Activated gamma-delta T cell treated with anti-CD3 and anti-CD28 coated beads, Interleukin-2, amount 50 U/mL, for 16 hours (primary cell): ENCODE results near the gene COX6B2.

Experiments
- DNase-seq: peaks from one replicate; pipeline ENCODE4 v3.0.0-alpha.2; 2020; ENCODE audit warnings: low read depth

Gene COX6B2

DNA sequence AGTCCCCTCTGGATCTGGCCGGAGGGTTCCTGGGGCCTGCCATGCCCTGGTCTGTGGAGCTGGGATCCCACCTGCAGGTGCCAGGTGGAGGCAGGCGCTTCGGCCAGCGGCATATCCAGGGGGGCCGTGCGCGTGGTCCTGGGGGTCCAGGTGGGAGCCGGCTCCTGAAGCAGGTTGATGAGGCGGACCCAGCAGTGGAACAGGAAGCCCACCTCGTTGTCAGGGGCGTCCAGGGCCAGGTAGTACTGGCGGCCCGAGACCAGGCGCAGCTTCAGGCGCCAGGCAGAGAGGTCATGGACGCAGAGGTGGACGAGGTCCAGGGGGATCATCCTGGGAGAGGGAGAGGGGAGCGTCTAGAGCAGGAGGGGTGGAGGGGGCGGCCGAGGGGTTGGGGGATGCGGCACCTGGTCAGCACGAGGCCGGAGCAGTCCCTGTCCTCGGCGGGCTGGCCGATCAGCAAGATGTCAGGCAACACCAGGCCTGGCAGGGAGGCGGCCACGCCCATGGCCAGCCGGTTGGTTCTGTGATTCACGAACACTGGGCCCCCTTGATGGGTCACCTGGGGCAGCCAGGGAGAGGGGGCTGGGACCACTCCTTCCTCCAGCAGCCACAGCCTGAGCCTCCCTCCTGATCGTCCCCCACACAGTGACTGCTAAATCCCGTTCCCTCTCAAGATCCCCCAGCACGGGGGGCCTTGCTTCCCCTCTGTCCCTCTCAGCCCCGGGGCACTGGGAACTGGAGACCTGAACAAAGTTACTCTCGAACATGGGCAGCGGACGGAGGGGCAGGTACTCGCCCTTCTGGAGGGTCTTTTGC, 7.9 kb upstream of the COX6B2 start:
- DNase-seq, result no peak

GRCh38 chr19:55360902-55361301, 6.4 kb upstream of the COX6B2 start:
- no peak for DNase-seq

GRCh38 chr19:55358943-55359908, 4.7 kb upstream of the COX6B2 start:
- no peak for DNase-seq

DNA sequence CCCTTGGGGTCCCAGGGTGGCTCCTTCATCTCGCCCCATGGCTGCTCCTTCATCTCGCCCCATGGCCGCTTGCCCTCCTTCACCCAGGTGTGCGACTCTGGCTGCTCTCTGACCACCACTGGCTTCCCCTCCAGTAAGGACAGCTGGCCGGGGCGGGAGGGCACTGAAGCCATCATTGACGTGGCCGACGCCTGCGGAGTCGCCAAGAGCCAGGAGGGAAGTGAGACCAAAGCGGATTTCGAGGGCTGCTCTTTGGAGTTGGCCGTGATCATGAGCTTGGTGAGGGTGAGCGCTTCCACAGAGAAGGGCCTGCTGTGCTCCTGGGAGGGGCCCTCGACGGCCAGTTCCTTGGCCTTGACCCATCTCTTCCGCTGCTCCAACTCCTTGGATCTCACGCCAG, 4.0 kb upstream of the COX6B2 start:
- DNase-seq, result no peak

DNA sequence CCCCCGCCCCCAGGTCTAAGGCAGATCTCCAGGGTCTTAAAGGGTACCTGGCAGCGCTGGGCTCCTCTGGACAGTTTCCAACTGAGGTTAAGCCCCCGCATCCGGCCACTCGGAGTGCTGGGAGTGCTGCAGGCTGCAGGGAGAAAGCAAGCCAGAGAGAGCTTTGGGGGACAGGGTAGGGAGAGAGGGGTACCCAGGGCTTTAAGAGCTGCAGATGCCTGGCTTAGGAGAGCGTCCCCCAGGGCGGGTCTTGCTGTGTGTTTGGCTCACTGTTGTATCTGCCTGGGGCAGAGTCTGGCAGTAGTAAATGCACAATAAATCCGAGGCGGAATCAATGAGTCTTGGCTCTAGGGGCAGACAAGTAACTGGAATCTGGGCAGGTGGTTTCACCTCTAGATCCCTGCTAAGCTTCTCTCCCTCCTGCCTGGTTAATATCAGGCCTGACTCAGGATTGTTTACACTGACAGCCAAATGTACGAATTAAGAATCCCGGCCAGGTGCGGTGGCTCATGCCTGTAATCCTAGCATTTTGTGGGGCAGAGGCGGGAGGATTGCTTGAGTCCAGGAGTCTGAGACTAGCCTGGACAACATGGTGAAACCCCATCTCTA, 798 bp upstream of the COX6B2 start:
- DNase-seq, result no peak

DNA sequence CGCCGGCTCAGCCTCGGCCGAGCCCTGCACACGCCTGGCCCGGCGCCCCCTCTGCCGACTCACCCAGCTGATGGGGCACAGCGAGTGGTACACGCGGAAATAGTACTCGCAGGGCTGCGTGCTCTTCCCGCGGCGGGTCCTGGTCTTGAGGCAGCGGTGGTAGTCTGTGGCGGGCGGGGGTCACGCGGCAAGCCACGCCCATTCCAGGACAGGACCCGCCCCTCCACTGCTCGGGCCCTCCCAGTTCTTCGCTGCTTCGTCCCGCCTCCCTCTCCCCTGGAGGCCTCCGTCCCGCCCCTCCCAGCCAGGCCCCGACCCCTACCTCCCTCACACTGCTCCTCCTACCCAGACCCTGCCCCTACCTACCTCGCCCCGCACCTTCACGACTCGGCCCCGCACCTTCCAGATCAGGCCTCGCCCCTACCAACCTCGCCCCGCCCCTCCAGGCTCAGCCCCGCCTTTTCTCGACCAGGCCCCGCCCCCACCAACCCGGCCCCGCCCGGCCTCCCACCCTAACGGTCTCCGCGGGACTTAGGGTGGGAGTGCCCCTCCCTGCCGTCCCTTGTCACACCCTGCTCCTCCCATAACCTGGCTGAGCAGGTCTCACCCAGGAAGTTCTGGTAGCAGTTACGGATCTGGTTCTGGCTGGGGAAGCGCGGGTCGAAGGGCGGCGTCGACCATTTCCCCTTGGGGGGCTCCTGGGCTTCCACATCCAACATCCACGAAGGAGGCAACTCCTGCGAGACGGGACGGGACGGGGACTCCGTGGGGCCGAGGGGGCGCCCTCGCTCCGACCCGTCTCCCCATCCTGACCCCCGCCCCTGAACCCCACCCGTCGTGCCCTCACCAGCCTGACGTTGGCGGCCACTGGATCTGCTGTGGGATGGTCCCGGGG, 469 bp downstream of the COX6B2 start:
- peak; percentile 31 for DNase-seq

DNA sequence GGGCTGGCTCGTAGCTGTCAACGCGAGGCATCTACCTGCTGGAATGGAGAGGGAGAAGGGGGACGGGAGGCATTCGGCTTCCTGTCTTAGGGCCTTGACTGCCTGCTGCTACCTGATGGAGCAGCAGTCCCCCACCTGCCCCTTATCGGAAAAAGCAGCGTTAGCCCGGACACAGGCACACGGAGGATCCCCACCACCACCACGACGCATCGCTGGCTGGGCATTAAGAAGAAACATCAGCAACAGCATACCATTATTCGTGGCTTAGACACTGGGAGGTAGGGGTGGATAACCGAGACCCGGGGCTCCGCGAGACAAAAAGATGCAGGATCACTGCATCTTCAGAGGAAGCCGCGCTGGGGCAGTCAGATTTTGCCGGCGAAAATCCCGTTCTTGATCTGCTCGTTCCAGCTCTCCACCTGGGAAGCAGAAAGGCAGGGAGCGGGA, 1.1 kb downstream of the COX6B2 start:
- no peak for DNase-seq

GRCh38 chr19:55352549-55353145, 1.9 kb downstream of the COX6B2 start:
- no peak for DNase-seq

DNA sequence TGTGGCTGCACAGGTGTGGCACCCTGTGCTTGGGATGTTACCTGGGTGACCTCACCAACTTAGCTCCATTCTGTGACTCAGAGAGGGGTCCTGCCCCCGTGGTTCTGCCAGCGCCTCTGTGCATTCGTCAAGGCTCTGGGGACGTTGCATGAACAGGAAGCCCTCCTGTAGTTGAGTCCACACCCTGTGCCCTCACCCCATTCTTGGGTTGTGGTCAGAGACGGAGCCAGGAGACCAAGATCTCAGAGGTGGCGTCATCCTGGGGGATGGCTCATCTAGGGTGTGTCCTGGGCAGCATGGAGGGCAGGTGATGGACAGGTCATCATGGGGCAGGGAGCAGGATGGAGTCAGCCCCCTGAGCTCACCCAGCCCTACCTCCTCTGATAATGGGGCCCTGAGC, 2.5 kb downstream of the COX6B2 start:
- DNase-seq, result no peak

DNA sequence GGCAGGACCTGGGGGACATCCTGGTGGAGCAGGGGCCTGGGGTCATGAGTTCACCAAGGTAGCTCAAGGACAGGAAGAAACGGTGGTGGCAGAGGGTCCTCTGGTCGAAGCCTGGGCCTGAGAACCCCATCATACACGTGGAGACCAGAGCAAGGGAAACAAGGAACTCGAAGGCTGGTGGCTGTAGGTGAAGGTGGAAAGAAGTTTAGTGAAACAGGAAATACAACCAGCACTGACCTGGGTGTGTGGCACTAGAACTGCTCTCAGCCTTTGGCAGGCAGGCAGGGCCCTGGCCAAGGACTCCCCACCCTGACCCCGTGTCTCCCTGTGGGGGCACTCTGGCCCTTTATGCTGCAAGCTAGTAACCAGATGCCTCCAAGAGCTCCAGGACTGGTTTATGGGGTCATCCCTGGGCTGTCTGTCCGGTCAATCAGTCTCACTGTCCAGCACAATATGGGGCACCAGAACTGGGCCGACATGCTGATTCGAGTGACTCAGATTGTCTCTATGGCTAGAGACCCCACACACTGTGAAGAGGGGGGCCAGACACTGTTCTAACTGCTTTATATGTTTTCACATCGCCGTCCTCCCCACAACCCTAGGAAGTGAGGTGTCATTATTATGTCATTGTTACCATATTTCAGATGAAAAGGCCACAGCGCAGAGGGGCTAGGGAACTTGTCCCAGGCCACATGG, 3.8 kb downstream of the COX6B2 start:
- no peak for DNase-seq

- DNase-seq, result no peak
These were observed 6.0 kb downstream of the COX6B2 start for GRCh38 chr19:55348317-55349034.

DNA sequence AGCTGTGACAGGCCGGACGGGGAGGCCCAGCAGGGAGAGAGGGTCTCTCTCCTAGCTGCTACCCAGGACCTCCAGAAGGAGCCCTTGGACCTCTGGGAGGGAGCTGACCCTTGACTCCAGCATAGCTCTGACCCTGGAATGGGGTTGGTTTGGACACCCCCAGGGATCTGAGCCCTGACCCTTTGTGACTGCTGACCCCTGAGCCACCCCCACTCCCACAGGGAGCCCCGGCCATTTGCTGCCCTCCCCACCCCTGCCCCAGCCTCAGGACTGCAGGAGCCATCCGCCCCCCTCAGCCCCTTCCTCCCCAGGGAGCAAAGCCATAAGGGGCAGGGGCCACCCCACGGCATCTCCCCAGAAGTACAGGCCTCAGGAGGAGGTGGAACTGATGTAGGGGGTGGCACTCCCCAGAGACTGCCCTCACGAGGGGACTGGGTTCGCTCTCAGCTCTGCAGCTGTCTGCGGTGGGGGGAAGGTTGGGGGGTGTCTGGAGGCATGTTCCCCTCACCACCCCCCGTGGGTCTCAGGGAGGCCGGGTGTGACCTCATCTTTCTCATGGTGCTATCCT, 7.0 kb downstream of the COX6B2 start:
- no peak for DNase-seq

DNA sequence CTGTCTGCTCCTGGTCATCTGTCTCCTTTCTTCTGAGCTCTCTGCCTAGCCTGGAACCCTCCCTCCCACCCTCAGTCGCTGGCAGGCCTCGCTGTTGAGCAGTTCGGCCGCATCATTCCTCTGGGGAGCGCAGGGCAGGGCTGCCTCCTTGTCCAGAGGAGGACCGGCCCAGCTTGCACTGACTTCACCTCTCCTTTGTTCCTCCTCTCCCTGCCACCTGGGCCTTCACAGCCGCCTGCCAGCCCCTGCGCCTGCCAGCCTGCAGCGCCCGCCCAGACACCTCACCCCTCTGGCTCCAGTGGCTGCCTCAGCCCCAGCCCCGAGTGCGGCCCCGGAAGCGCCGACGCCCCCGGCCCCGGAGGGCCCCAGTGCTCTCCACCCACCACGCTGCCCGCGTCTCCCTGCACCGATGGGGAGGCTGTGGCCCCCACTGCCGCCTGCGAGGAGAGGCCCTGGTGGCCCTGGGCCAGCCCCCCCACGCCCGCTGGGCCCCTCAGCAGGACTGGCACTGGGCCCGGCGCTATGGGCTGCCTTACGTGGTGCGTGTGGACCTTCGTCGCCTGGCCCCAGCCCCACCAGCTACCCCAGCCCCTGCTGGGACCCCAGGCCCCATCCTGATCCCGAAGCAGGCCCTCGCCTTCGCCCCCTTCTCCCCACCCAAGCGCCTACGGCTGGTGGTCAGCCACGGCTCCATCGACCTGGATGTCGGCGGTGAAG, 7.6 kb downstream of the COX6B2 start:
- no peak for DNase-seq

GRCh38 chr19:55345818-55346724, 8.4 kb downstream of the COX6B2 start:
- DNase-seq, result no peak

DNA sequence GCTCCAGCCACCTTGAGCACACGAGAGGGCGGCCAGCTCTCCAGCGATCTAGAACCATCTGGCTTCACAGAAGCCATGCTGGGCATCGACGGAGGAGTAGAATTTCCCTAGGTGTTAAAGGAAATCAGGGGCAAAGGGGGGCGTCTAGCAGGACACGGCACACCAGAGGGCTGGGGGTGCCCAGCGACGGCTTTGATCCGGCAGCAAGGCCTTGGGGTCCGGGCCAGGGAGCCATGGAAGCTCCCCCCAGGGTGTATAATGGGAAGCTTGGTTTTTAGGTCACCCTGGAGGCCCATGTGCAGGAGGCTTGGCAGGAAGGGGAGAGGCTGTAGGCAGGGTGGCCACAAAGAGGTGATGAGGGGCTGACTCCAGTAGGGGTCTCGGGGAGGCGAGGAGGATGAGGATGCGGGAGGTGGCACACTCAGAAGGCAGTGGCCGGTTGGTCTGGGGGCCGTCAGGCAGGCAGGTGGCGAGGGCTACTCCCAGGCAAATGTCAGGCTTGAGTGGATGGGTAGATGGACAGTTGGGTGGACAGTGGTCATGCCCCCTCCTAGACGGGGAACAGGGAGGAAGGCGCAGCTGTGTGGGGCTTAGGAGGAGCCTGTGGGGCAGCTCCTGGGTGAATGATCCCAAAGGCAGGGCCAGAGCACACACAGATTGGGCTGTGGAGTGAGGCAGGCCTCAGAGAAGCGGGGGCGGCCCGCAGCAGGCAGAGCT, 9.3 kb downstream of the COX6B2 start:
- no peak for DNase-seq

GRCh38 chr19:55344444-55344843, 10.1 kb downstream of the COX6B2 start:
- no peak for DNase-seq
